ENCODE data around the gene NAGLU. TPM values are rescaled to one million over a fixed set of nuclear protein-coding genes. Genes with fewer than 3 reads are reported as not detected.
A peak's percentile ranks its signal among the peaks of the same experiment; 100 is the strongest.

Gene NAGLU
- polyA plus RNA-seq, 1 of the 3 experiments (the other 2 are of a cell fraction) = 33.9 TPM

GRCh38 chr17:42553161-42553818 is 17.2 kb downstream of the NAGLU start (continued):
- TF ChIP-seq MAX (IDR thresholded peaks at IDR 0.05; ENCODE audit: low read depth) (no peak), RAD21 (IDR thresholded peaks at IDR 0.05; ENCODE audit: low read length) (0 out of 2 replicates have a peak, but pooled peaks have one; percentile 8), TAF1 (IDR thresholded peaks at IDR 0.05; ENCODE audit: borderline replicate concordance, low read depth, low read length) (no peak), EP300 (IDR thresholded peaks at IDR 0.05; ENCODE audit: borderline replicate concordance in 1 of 2, low read depth in 1 of 2, low read length in 1 of 2) (no peak), RCOR1 (IDR thresholded peaks at IDR 0.05; ENCODE audit: low read length) (no peak), FOXM1 (IDR thresholded peaks at IDR 0.05; ENCODE audit: low read depth) (no peak), NRF1 (IDR thresholded peaks at IDR 0.05; ENCODE audit: low read depth, low read length) (no peak), RXRA (IDR thresholded peaks at IDR 0.05; ENCODE audit: borderline replicate concordance, low read depth) (no peak)

GRCh38 chr17:42553866-42554249 is 17.8 kb downstream of the NAGLU start:
- 24% methylated on average over 12 of the region's 16 CpGs for WGBS (ENCODE audit: low lambda C conversion rate)
- Histone ChIP-seq H3K4me1 (ENCODE audit: control insufficient read depth in 1 of 2, insufficient read depth in 2 of 2, low read depth in 1 of 2, low read length in 1 of 2) (peaks cover 2 to 20% of the 10 kb centered on the region in 2 experiments; a peak in 1 of 4 replicates), H3K9me3 (no peaks in the 10 kb centered on the region), H3F3A (replicated peaks; ENCODE audit: insufficient read depth) (peaks cover 11% of the 10 kb centered on the region), H3K4me3 (ENCODE audit: low read depth in 2 of 2, low read length in 1 of 2) (peak overlapping the region; percentile 79 to 89), H3K9ac (peak overlapping the region; percentile 87), H3K27ac (ENCODE audit: low read depth in 2 of 2, low read length in 1 of 2) (peak overlapping the region; percentile 69 to 74; a peak in 3 of 4 replicates), H3K4me2 (peak overlapping the region; percentile 97), H2AFZ (ENCODE audit: low read depth) (no peak overlapping the region), H4K20me1 (ENCODE audit: insufficient read depth) (no peaks in the 10 kb centered on the region), H3K9me2 (no peaks in the 10 kb centered on the region), H3K27me3 (ENCODE audit: insufficient read depth) (no peaks in the 10 kb centered on the region), H3K79me2 (ENCODE audit: insufficient read depth) (peaks cover 51% of the 10 kb centered on the region), H3K36me3 (replicated peaks in 1 of 2; ENCODE audit: control insufficient read depth in 1 of 2, insufficient read depth in 2 of 2, low read length in 1 of 2) (peaks cover 0 to 3% of the 10 kb centered on the region in 2 experiments)
- DNase-seq = peak; percentile 68
- TF ChIP-seq RFX5 (IDR thresholded peaks at IDR 0.05; ENCODE audit: low read length) = no peak
- TF ChIP-seq MAX (IDR thresholded peaks at IDR 0.05; ENCODE audit: low read depth) = peak; percentile 60; the same call in 1 of the 2 replicates
- no peak for TF ChIP-seq RAD21 (IDR thresholded peaks at IDR 0.05; ENCODE audit: low read length)
- TF ChIP-seq MXI1 (IDR thresholded peaks at IDR 0.05; ENCODE audit: low read depth, low read length) = 0 out of 2 replicates have a peak, but pooled peaks have one; percentile 3
- no peak for TF ChIP-seq TAF1 (IDR thresholded peaks at IDR 0.05; ENCODE audit: borderline replicate concordance, low read depth, low read length)
- ChIA-PET CTCF (interaction anchor here (1.0 to 2.5 kb wide), 7 partner anchors 10 to 242 kb away, joined by 3 to 8 read pairs (median 3); partner anchors contain the start of genes RETREG3 and TUBG1), POLR2A (interaction anchor here (0.6 to 2.3 kb wide), 6 partner anchors 11 to 445 kb away, joined by 3 to 17 read pairs (median 4); partner anchors contain the start of genes NAGLU and PSMC3IP)

- Histone ChIP-seq H3K4me3 (ENCODE audit: low read depth in 2 of 2, low read length in 1 of 2) (peak overlapping the region; percentile 79 to 89), H3K79me2 (ENCODE audit: insufficient read depth) (peaks cover 45% of the 10 kb centered on the region), H3K9me3 (no peaks in the 10 kb centered on the region), H3K4me2 (peak overlapping the region; percentile 97), H3K27ac (ENCODE audit: low read depth in 2 of 2, low read length in 1 of 2) (peak overlapping the region; percentile 69 to 74), H3F3A (replicated peaks; ENCODE audit: insufficient read depth) (peaks cover 8% of the 10 kb centered on the region), H3K4me1 (ENCODE audit: control insufficient read depth in 1 of 2, insufficient read depth in 2 of 2, low read depth in 1 of 2, low read length in 1 of 2) (peaks cover 2 to 20% of the 10 kb centered on the region in 2 experiments; a peak in 1 of 4 replicates), H3K36me3 (replicated peaks in 1 of 2; ENCODE audit: control insufficient read depth in 1 of 2, insufficient read depth in 2 of 2, low read length in 1 of 2) (peaks cover 0 to 3% of the 10 kb centered on the region in 2 experiments), H3K9me2 (no peaks in the 10 kb centered on the region), H2AFZ (ENCODE audit: low read depth) (peak overlapping the region; percentile 72; the same call in 1 of the 2 replicates), H4K20me1 (ENCODE audit: insufficient read depth) (no peaks in the 10 kb centered on the region), H3K9ac (peak overlapping the region; percentile 87), H3K27me3 (ENCODE audit: insufficient read depth) (no peaks in the 10 kb centered on the region)
- ChIA-PET CTCF (interaction anchor here (0.7 to 2.5 kb wide), 9 partner anchors 11 to 243 kb away, joined by 3 to 8 read pairs (median 3); partner anchors contain the start of genes PSMC3IP, RETREG3 and TUBG1), POLR2A (interaction anchor here (0.6 to 2.3 kb wide), 8 partner anchors 10 to 444 kb away, joined by 3 to 17 read pairs (median 4); partner anchors contain the start of genes NAGLU and PSMC3IP)
- DNase-seq = peak; percentile 96
- WGBS (ENCODE audit: low lambda C conversion rate) = 1% methylated on average over 35 of the region's 82 CpGs
- TF ChIP-seq IRF3 (IDR thresholded peaks at IDR 0.05; ENCODE audit: low read depth, low read length) = no peak
- TF ChIP-seq MXI1 (IDR thresholded peaks at IDR 0.05; ENCODE audit: low read depth, low read length) = peak; percentile 88
- no peak for TF ChIP-seq SMC3 (IDR thresholded peaks at IDR 0.05; ENCODE audit: low read depth, low read length)
- TF ChIP-seq RAD21 (IDR thresholded peaks at IDR 0.05; ENCODE audit: low read length) = no peak
- no peak; the same call in 1 of the 2 replicates for TF ChIP-seq NFIC (IDR thresholded peaks at IDR 0.05; ENCODE audit: borderline replicate concordance)
- TF ChIP-seq FOSL2 (IDR thresholded peaks at IDR 0.05; ENCODE audit: borderline replicate concordance, low read depth) = no peak
- TF ChIP-seq TEAD4 (IDR thresholded peaks at IDR 0.05; ENCODE audit: borderline replicate concordance, insufficient read depth) = no peak
- TF ChIP-seq FOXJ3 (CRISPR knock-in tag; IDR thresholded peaks at IDR 0.05) = no peak
- TF ChIP-seq NRF1 (IDR thresholded peaks at IDR 0.05; ENCODE audit: low read depth, low read length) = peak; percentile 55
- TF ChIP-seq TAF1 (IDR thresholded peaks at IDR 0.05; ENCODE audit: borderline replicate concordance, low read depth, low read length) = peak; percentile 33
- TF ChIP-seq FOXM1 (IDR thresholded peaks at IDR 0.05; ENCODE audit: low read depth) = no peak
- peak; percentile 82 for TF ChIP-seq POLR2AphosphoS5 (IDR thresholded peaks at IDR 0.05; ENCODE audit: low read depth, low read length)
Measured at GRCh38 chr17:42554250-42555121, 18.4 kb downstream of the NAGLU start.
